T-helper 17 cell (primary cell): ENCODE results near the gene NPEPL1. TPM values are rescaled to one million over a fixed set of nuclear protein-coding genes. Genes with fewer than 3 reads are reported as not detected.
"Not testable (repeated sequence)": the region's sequence is repeated elsewhere in the genome, so short reads cannot be mapped to it uniquely, and the experiment has no call there.

ENCODE experiments used
- ATAC-seq: fragments of 150-1000 bp; cut with Tn5 transposase; 2 replicates; pipeline ENCODE4 v1.10.0; 2021; ENCODE audit warnings: mild to moderate bottlenecking, moderate library complexity
- DNase-seq, 3 donors: peaks; one replicate each; pipeline versions ENCODE4 v3.0.0 to v3.0.0-alpha.2; 2020 to 2021
- H3K9me3 ChIP-seq: one replicate; pipeline ENCODE4 v1.7.0; 2013; ENCODE audit warnings: low read length, mild to moderate bottlenecking; ENCODE audit not compliant: control insufficient read depth, poor library complexity, severe bottlenecking
- H3K27ac Mint-ChIP-seq: one replicate; pipeline ENCODE4 v1.8.0; 2022; ENCODE audit warnings: mild to moderate bottlenecking, moderate library complexity, mixed read lengths
- H3K27me3 Mint-ChIP-seq: one replicate; pipeline ENCODE4 v1.8.0; 2022; ENCODE audit warnings: mixed read lengths
- H3K36me3 Mint-ChIP-seq: one replicate; pipeline ENCODE4 v1.8.0; 2022; ENCODE audit warnings: low read depth, mixed read lengths
- H3K4me1 Mint-ChIP-seq: one replicate; pipeline ENCODE4 v1.8.0; 2022; ENCODE audit warnings: mild to moderate bottlenecking, mixed read lengths
- H3K4me3 Mint-ChIP-seq: one replicate; pipeline ENCODE4 v1.8.0; 2022; ENCODE audit warnings: mild to moderate bottlenecking, moderate library complexity, mixed read lengths
- total RNA-seq, 4 donors: library from RNA in 2 of 4; stranded (reverse) in 2 of 4; gene quantifications; one replicate each; pipeline ENCODE4 v1.2.3 and lab custom pipeline; 2022 to 2026

Gene NPEPL1
- total RNA-seq, 2 donors from 2014 or later: 59.2 to 64.8 TPM

DNA sequence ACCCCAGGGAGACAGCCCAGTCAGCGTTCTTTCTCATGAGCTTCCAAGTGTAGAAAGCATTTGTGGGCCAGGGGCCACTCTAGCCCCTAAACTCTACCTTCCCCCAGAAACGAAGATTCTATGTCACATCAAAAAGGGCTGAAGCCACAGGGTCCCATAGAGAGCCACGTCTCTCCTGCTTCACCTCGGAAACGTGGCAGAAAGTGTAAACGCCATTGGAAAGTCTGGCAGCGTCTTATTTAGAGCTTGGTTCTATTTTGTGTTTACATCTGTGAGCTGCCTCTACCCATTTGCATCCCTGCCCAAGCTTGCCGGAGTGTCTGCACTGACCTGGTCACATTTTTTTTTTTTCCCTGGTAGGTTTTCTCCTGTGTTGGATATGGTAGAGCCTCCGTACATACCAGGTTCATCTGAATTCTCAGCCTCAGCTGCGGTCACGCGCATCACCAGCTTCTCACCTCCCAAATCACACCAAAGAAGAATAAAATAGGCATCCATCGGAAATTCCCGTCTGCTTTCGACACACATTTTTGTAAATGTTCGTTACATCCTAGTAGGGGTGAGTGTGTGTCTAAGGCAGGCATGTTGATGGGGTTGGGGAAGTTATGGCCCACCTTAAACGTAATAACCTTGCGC lies 62.6 kb downstream of the NPEPL1 start:
- ATAC-seq: no peak
- Mint-ChIP-seq H3K4me1 (peaks cover 2% of the 10 kb centered on the region), H3K27ac (no peak overlapping the region), H3K4me3 (no peak overlapping the region), H3K27me3 (peaks cover 50% of the 10 kb centered on the region), H3K36me3 (peaks cover 7% of the 10 kb centered on the region)
- H3K9me3 ChIP-seq: no peaks in the 10 kb centered on the region
- DNase-seq: no peak

DNA sequence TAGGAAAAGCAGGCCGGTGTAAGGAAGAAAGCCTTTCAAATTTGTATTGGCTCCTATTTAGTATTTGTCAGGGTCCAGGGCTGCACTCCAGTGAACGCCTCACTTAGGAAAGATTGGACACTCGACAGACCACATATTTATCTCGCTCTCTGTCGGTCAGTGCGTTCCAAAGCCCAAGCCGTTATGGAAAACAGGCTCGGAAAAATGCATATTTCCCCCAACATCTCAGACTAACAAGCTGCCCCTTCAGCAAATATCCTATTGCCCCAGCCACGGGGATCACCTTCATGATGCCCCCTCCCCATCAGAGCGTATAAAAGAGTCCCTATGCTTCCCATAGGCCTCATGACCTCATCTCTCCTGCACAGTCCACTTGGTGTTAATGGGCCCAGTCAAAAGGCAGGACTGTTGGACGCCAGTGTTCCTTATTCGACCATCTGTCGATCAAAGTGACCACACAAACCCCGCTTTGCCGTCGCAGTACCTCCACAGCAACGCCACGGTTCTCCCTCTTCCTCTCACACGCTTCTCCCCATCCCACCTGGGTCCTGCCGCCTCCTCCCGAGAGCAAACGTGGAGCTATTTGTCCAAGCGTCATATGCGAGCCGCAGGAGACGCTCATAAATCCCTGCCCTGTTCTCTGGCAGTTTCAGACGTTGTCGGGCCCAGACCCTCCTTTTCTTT lies 63.3 kb downstream of the NPEPL1 start:
- Mint-ChIP-seq H3K27me3 (peaks cover 49% of the 10 kb centered on the region), H3K36me3 (peaks cover 7% of the 10 kb centered on the region), H3K27ac (no peak overlapping the region), H3K4me1 (peaks cover 2% of the 10 kb centered on the region), H3K4me3 (no peak overlapping the region)
- no peak for ATAC-seq
- DNase-seq: no peak
- no peaks in the 10 kb centered on the region for H3K9me3 ChIP-seq

DNA sequence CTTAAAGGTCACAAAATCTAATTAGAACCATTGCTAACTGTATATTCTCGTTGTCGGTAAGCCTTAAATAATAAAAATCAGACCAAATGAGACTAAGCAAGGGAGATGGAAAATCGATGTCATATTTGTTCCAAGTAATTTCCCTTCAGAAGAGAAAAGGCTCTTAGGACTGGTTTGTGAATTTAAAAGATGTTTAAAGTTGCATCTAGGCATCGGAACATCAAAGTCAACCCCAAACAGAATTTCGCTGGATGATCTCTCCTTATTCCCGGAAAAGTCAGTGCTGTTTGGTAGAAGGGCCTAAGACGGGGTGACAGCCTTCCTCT lies 63.8 kb downstream of the NPEPL1 start:
- Mint-ChIP-seq H3K27ac (no peak overlapping the region), H3K4me3 (no peak overlapping the region), H3K27me3 (peaks cover 49% of the 10 kb centered on the region), H3K36me3 (peaks cover 6% of the 10 kb centered on the region), H3K4me1 (peaks cover under 1% of the 10 kb centered on the region)
- H3K9me3 ChIP-seq: no peaks in the 10 kb centered on the region
- DNase-seq (no peak), ATAC-seq (no peak)

DNA sequence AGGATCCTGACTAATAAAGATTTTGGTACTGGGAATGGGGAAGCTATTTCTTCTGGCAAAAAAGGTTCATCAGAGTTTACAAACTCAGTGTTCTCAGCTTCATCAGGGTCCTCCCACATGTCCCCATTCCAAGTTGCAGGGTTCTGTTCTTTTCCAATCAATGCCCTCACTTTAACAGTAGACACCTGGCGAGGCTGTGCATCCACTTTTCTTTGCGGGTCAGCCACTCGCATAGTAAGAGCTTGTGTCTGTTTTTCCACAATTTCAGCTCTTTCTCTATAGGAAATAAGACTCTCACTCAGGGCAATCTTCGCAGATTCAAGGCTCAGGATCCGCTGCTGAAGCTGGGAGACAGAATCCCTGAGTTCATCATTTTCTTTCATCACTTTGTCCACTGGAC lies 65.0 kb downstream of the NPEPL1 start:
- DNase-seq, H3K27ac Mint-ChIP-seq, H3K9me3 ChIP-seq, H3K4me3 Mint-ChIP-seq, H3K4me1 Mint-ChIP-seq, H3K36me3 Mint-ChIP-seq, ATAC-seq: not testable (repeated sequence)
- peaks cover 54% of the 10 kb centered on the region for H3K27me3 Mint-ChIP-seq

DNA sequence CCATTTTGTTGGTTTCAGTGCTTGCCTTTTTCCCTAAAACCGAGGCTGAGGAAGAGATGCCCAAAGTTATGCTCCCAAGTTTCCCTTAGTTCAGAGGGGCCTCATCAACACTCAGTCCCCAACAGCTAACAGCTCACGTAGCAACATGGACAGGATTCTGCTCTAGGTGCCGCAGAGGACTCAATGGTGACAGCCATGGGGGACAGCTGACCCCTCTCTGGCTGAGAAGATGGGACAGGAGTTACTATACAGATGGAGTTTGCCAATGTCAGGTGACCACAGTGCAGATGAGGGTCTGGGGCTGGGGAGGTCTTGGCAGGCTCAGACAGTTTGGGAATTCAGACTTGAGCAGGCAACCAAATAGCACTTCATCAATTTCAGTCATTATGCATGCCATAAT lies 67.3 kb downstream of the NPEPL1 start:
- Mint-ChIP-seq H3K27ac (no peak overlapping the region), H3K27me3 (peaks cover 58% of the 10 kb centered on the region), H3K36me3 (no peaks in the 10 kb centered on the region), H3K4me1 (no peaks in the 10 kb centered on the region), H3K4me3 (no peak overlapping the region)
- ATAC-seq (no peak), DNase-seq (no peak)
- H3K9me3 ChIP-seq: no peaks in the 10 kb centered on the region

DNA sequence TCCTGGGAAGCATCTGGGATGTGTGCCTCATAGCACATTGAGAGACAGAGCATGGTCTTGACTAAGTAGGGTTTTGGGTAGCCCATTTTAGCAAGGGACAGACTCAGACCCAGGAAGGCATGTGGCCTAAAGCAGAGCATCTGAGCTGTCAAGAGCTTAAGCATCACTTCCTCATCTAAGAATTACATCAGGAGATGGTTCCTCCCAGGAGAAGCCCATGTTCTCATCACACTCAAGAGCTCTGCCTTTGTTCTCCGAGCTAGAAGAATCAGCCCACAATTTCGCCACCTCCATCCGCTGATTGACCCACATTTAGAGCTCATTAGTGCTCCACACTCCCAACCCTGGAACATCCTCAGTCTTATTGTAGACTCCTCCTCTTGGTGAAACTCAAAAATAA lies 68.3 kb downstream of the NPEPL1 start:
- no peak overlapping the region for H3K27ac Mint-ChIP-seq
- H3K4me1 Mint-ChIP-seq: no peaks in the 10 kb centered on the region
- H3K27me3 Mint-ChIP-seq: peaks cover 58% of the 10 kb centered on the region
- DNase-seq (no peak), ATAC-seq (no peak)
- H3K9me3 ChIP-seq: no peaks in the 10 kb centered on the region
- H3K36me3 Mint-ChIP-seq: no peaks in the 10 kb centered on the region
- no peak overlapping the region for H3K4me3 Mint-ChIP-seq

DNA sequence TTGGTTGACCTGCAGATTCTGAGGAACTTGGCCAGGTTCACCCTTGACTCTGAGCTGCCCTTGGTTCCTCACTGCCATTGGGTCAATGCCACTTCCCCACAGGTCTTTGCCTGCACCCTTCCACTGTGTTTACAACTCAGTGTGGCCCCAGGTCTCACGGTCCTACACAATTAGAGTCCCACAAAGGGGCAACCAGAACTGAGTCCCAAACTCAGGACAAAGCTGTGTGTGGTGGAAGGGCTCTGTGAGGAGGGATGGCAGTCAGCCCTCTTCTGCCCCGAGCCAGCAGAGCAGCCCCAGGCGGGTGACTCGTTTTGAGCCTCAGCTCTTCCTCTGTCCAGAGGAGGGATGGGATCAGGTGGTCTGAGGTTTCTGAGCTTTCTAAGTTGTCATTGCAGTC lies 69.5 kb downstream of the NPEPL1 start:
- no peaks in the 10 kb centered on the region for H3K4me1 Mint-ChIP-seq
- ATAC-seq (no peak), DNase-seq (no peak)
- no peaks in the 10 kb centered on the region for H3K36me3 Mint-ChIP-seq
- H3K4me3 Mint-ChIP-seq: no peak overlapping the region
- H3K27ac Mint-ChIP-seq: no peak overlapping the region
- H3K27me3 Mint-ChIP-seq: peaks cover 58% of the 10 kb centered on the region
- no peaks in the 10 kb centered on the region for H3K9me3 ChIP-seq

DNA sequence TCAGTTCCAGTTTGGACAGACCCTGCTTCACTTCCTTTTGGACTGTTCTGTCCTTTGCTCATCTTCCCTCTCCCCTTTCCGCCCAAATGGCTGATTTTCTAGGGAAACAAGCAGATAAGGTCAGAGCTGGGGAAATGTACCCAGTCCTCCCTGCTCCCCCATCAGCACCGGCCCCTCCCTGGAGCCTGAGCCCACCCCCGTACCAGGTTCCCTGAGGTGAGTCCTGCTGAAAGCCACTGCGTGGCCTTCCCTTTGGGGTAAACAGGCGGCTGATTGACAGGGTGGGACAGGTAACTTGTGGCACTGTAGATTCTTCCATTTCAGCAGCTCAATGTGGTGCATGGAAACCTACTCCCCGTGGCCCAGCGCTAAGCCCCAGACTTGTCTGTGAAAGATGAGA lies 70.5 kb downstream of the NPEPL1 start:
- H3K27ac Mint-ChIP-seq: no peak overlapping the region
- ATAC-seq (no peak), DNase-seq (no peak)
- no peaks in the 10 kb centered on the region for H3K4me1 Mint-ChIP-seq
- no peaks in the 10 kb centered on the region for H3K36me3 Mint-ChIP-seq
- no peaks in the 10 kb centered on the region for H3K9me3 ChIP-seq
- no peak overlapping the region for H3K4me3 Mint-ChIP-seq
- H3K27me3 Mint-ChIP-seq: peaks cover 64% of the 10 kb centered on the region

Other genes with a start within 250 kb of the NPEPL1 start
- gene APCDD1L, start 177.4 kb upstream of the NPEPL1 start, total RNA-seq: not detected
- gene STX16, start 41.5 kb upstream of the NPEPL1 start, total RNA-seq: 100 to 1,000 TPM; 161 to 167 TPM
- under 1 TPM in 1 of 2 donors, not detected in 1; 0.72 TPM for gene GNAS-AS1, start 158.1 kb downstream of the NPEPL1 start, total RNA-seq
- gene GNAS, start 159.9 kb downstream of the NPEPL1 start, total RNA-seq: 1,000 to 10,000 TPM in 1 of 2 donors, 100 to 1,000 TPM in 1; 755 to 1,096 TPM